K562 (cell line): ENCODE data around the gene PPP1R37.

Experiments used
- CHD2 ChIP-seq: IDR thresholded peaks from 2 replicates; pipeline ENCODE4 v1.6.1; 2011; ENCODE audit warnings: low read depth, low read length
- ETV5 ChIP-seq: sonication (generic); formaldehyde crosslinking; IDR thresholded peaks from 2 replicates; pipeline ENCODE4 v1.4.0; 2020; ENCODE audit warnings: low read depth, mild to moderate bottlenecking, missing genetic modification reagents
- EZH2 ChIP-seq: IDR thresholded peaks from 2 replicates; pipeline ENCODE4 v1.6.1; 2012; ENCODE audit warnings: low read depth, mild to moderate bottlenecking, inconsistent platforms, low read length, borderline replicate concordance
- FOXJ3 ChIP-seq: sonication (generic); formaldehyde crosslinking; IDR thresholded peaks from 2 replicates; pipeline ENCODE4 v1.4.0; 2020; ENCODE audit warnings: mild to moderate bottlenecking, missing genetic modification reagents
- MAX ChIP-seq: sonication (generic); formaldehyde crosslinking; IDR thresholded peaks from 2 replicates; pipeline ENCODE4 v1.9.0; 2022; ENCODE audit warnings: mild to moderate bottlenecking, missing genetic modification reagents
- POLR2A ChIP-seq: fragments of 450-650 bp; conservative IDR thresholded peaks from 2 replicates; pipeline ENCODE4 v1.6.1; 2016
- TAF1 ChIP-seq: IDR thresholded peaks from 2 replicates; pipeline ENCODE4 v1.6.1; 2011; ENCODE audit warnings: mild to moderate bottlenecking, low read length, moderate library complexity; ENCODE audit not compliant: insufficient read depth, control insufficient read depth, severe bottlenecking; ENCODE audit errors: extremely low read depth
- ZNF282 ChIP-seq: sonication (generic); formaldehyde crosslinking; IDR thresholded peaks from 2 replicates; pipeline ENCODE4 v1.8.1; 2023; ENCODE audit warnings: missing genetic modification reagents

- TF ChIP-seq MAX (CRISPR knock-in tag), result no peak
- no peak for TF ChIP-seq ZNF282 (CRISPR knock-in tag)
- no peak for TF ChIP-seq ETV5 (CRISPR knock-in tag)
- TF ChIP-seq POLR2A, result no peak
- no peak for TF ChIP-seq FOXJ3 (CRISPR knock-in tag)
- no peak for TF ChIP-seq TAF1
- no peak for TF ChIP-seq CHD2
- TF ChIP-seq EZH2, result no peak
Measured at GRCh38 chr19:45156011-45156630, 63.1 kb downstream of the PPP1R37 start.
